ENCODE results near the gene IL4R.

GRCh38 chr16:27330542-27330941 lies 16.8 kb downstream of the IL4R start:
- TF ChIP-seq CTCF (IDR thresholded peaks at IDR 0.05; ENCODE audit: low read length) (no peak), EZH2 (optimal IDR thresholded peaks at IDR 0.05; ENCODE audit: low read depth, low read length) (no peak)
